Tibial nerve (tissue), 3 donors: ENCODE measurements around the gene LIPJ.

Experiments
- CTCF ChIP-seq, 5 experiments: fragments of 200-600 bp in 3 of 5; fragments of 450-650 bp in 2 of 5; sonication (generic) in 3 of 5; IDR thresholded peaks; one replicate each; pipeline ENCODE4 v1.5.1; 2016 to 2019; ENCODE audit warnings: antibody characterized with exemption in 5 of 5, mild to moderate bottlenecking in 3 of 5, moderate library complexity in 2 of 5
- POLR2A ChIP-seq, 2 donors: fragments of 450-650 bp; IDR thresholded peaks; one replicate each; pipeline ENCODE4 v1.6.1; 2017; ENCODE audit warnings: antibody characterized with exemption in 2 of 2, mild to moderate bottlenecking in 2 of 2, moderate library complexity in 2 of 2

- TF ChIP-seq CTCF (IDR thresholded peaks at IDR 0.05) (no peak), POLR2A (IDR thresholded peaks at IDR 0.05) (no peak)
Measured at GRCh38 chr10:88540351-88540750, 46.2 kb upstream of the LIPJ start.
